ENCODE measurements around the gene SETD4. TPM values are rescaled to one million over a fixed set of nuclear protein-coding genes. Genes with fewer than 3 reads are reported as not detected.

The SETD4 gene
- total and polyA plus RNA-seq, 2 experiments from 2014 or later: 12.7 to 12.9 TPM

DNA sequence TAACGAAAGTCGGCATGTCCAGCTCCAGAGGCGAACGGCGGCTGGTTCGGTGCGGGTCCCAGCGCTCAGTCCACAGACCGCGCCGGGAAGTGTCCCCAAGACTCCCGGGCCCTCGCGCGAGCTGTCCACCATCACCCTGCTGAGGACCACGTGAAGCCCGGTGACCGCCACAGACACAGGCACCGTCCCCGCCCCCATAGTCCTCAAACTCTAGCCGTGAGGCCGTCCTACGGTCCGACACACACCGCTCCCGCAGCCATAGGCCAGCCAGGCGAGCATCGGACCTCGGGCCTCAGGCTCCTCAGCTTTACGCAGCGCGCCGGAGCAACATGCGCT, 535 bp downstream of the SETD4 start:
- H4K20me1 ChIP-seq (ENCODE audit: insufficient read depth): no peaks in the 10 kb centered on the region
- no peaks in the 10 kb centered on the region for H3K9me2 ChIP-seq (ENCODE audit: insufficient read depth)
- H3K9me3 ChIP-seq (ENCODE audit: low read depth): no peaks in the 10 kb centered on the region
- H3F3A ChIP-seq (ENCODE audit: insufficient read depth): no peaks in the 10 kb centered on the region
- DNase-seq: peak; percentile 79
- H3K36me3 ChIP-seq (ENCODE audit: low read depth): peaks cover 27% of the 10 kb centered on the region; the same call in 1 of the 2 replicates
- H3K4me3 ChIP-seq: peak overlapping the region; percentile 84
- H3K9ac ChIP-seq: peak overlapping the region; percentile 86
- H3K4me1 ChIP-seq (ENCODE audit: insufficient read depth): no peaks in the 10 kb centered on the region
- peak overlapping the region; percentile 85 for H3K4me2 ChIP-seq (ENCODE audit: unreplicated experiment)
- peak overlapping the region; percentile 81 for H3K27ac ChIP-seq
- no peaks in the 10 kb centered on the region for H3K27me3 ChIP-seq (replicated peaks; ENCODE audit: insufficient read depth)
- in situ Hi-C loops (cut with MboI): no loop called here
- H3K79me2 ChIP-seq (ENCODE audit: insufficient read depth): peaks cover 27% of the 10 kb centered on the region
- 1% methylated on average over 27 to 34 of the region's 34 CpGs for WGBS, 2 experiments (ENCODE audit: low coverage in 1 of 2, low lambda C conversion rate in 2 of 2, missing lambda C conversion rate in 2 of 2)
- TF ChIP-seq EZH2 (IDR thresholded peaks at IDR 0.05; ENCODE audit: insufficient read depth, poor library complexity, severe bottlenecking) (no peak), EZH2phosphoT487 (IDR thresholded peaks at IDR 0.05; ENCODE audit: insufficient read depth, low read depth) (no peak)
- peak overlapping the region; percentile 90 for H2AFZ ChIP-seq

- TF ChIP-seq EZH2 (IDR thresholded peaks at IDR 0.05; ENCODE audit: insufficient read depth, poor library complexity, severe bottlenecking) (no peak), EZH2phosphoT487 (IDR thresholded peaks at IDR 0.05; ENCODE audit: insufficient read depth, low read depth) (no peak)
- Histone ChIP-seq H3K27ac (no peak overlapping the region), H3K9me2 (ENCODE audit: insufficient read depth) (no peaks in the 10 kb centered on the region), H4K20me1 (ENCODE audit: insufficient read depth) (no peaks in the 10 kb centered on the region), H3F3A (ENCODE audit: insufficient read depth) (no peaks in the 10 kb centered on the region), H3K4me1 (ENCODE audit: insufficient read depth) (no peaks in the 10 kb centered on the region), H2AFZ (no peak overlapping the region), H3K4me3 (no peak overlapping the region), H3K36me3 (ENCODE audit: low read depth) (peaks cover 47% of the 10 kb centered on the region), H3K79me2 (ENCODE audit: insufficient read depth) (peaks cover 27% of the 10 kb centered on the region), H3K9ac (no peak overlapping the region), H3K4me2 (ENCODE audit: unreplicated experiment) (no peak overlapping the region), H3K27me3 (replicated peaks; ENCODE audit: insufficient read depth) (no peaks in the 10 kb centered on the region), H3K9me3 (ENCODE audit: low read depth) (no peaks in the 10 kb centered on the region)
- in situ Hi-C loops (cut with MboI): no loop called here
- WGBS, 2 experiments (ENCODE audit: low coverage in 1 of 2, low lambda C conversion rate in 2 of 2, missing lambda C conversion rate in 2 of 2): 43 to 46% methylated on average over 3 of the region's 3 CpGs
- DNase-seq: no peak
Observed at GRCh38 chr21:36055551-36055950, 4.8 kb downstream of the SETD4 start.

- TF ChIP-seq EZH2 (IDR thresholded peaks at IDR 0.05; ENCODE audit: insufficient read depth, poor library complexity, severe bottlenecking): no peak
- no peak for TF ChIP-seq EZH2phosphoT487 (IDR thresholded peaks at IDR 0.05; ENCODE audit: insufficient read depth, low read depth)
- H3K79me2 ChIP-seq (ENCODE audit: insufficient read depth): peaks cover 19% of the 10 kb centered on the region
- DNase-seq: no peak
- H3K4me1 ChIP-seq (ENCODE audit: insufficient read depth): no peaks in the 10 kb centered on the region
- H3K9ac ChIP-seq: no peak overlapping the region
- no peak overlapping the region for H3K4me3 ChIP-seq
- no peaks in the 10 kb centered on the region for H3K9me2 ChIP-seq (ENCODE audit: insufficient read depth)
- H3K36me3 ChIP-seq (ENCODE audit: low read depth): peaks cover 56% of the 10 kb centered on the region
- no peaks in the 10 kb centered on the region for H3K9me3 ChIP-seq (ENCODE audit: low read depth)
- in situ Hi-C loops (cut with MboI): no loop called here
- no peak overlapping the region for H3K27ac ChIP-seq
- H4K20me1 ChIP-seq (ENCODE audit: insufficient read depth): no peaks in the 10 kb centered on the region
- no peak overlapping the region for H3K4me2 ChIP-seq (ENCODE audit: unreplicated experiment)
- no peaks in the 10 kb centered on the region for H3F3A ChIP-seq (ENCODE audit: insufficient read depth)
- no peak overlapping the region for H2AFZ ChIP-seq
- 98 to 100% methylated on average over 3 of the region's 3 CpGs for WGBS, 2 experiments (ENCODE audit: low coverage in 1 of 2, low lambda C conversion rate in 2 of 2, missing lambda C conversion rate in 2 of 2)
- no peaks in the 10 kb centered on the region for H3K27me3 ChIP-seq (replicated peaks; ENCODE audit: insufficient read depth)
Observed at GRCh38 chr21:36053715-36054062, 6.6 kb downstream of the SETD4 start.

GRCh38 chr21:36052860-36053714, 7.2 kb downstream of the SETD4 start:
- peaks cover 13% of the 10 kb centered on the region for H3K79me2 ChIP-seq (ENCODE audit: insufficient read depth)
- H4K20me1 ChIP-seq (ENCODE audit: insufficient read depth): no peaks in the 10 kb centered on the region
- H3K4me3 ChIP-seq: no peak overlapping the region
- no peak for DNase-seq
- H3K36me3 ChIP-seq (ENCODE audit: low read depth): peaks cover 56% of the 10 kb centered on the region
- no peak for TF ChIP-seq EZH2 (IDR thresholded peaks at IDR 0.05; ENCODE audit: insufficient read depth, poor library complexity, severe bottlenecking)
- TF ChIP-seq EZH2phosphoT487 (IDR thresholded peaks at IDR 0.05; ENCODE audit: insufficient read depth, low read depth): no peak
- H3K4me2 ChIP-seq (ENCODE audit: unreplicated experiment): no peak overlapping the region
- in situ Hi-C loops (cut with MboI): no loop called here
- 98 to 99% methylated on average over 10 of the region's 10 CpGs for WGBS, 2 experiments (ENCODE audit: low coverage in 1 of 2, low lambda C conversion rate in 2 of 2, missing lambda C conversion rate in 2 of 2)
- no peak overlapping the region for H2AFZ ChIP-seq
- H3K27me3 ChIP-seq (replicated peaks; ENCODE audit: insufficient read depth): no peaks in the 10 kb centered on the region
- no peaks in the 10 kb centered on the region for H3K9me3 ChIP-seq (ENCODE audit: low read depth)
- H3K9ac ChIP-seq: no peak overlapping the region
- H3K9me2 ChIP-seq (ENCODE audit: insufficient read depth): no peaks in the 10 kb centered on the region
- H3K4me1 ChIP-seq (ENCODE audit: insufficient read depth): no peaks in the 10 kb centered on the region
- H3F3A ChIP-seq (ENCODE audit: insufficient read depth): no peaks in the 10 kb centered on the region
- no peak overlapping the region for H3K27ac ChIP-seq
